IPS-NIHi7 (cell line): ENCODE results near the gene B3GALT2.
"Not testable (repeated sequence)": the region's sequence is repeated elsewhere in the genome, so short reads cannot be mapped to it uniquely, and the experiment has no call there.

Experiments used
- DNase-seq: peaks from one replicate; pipeline ENCODE4 v3.0.0; 2012; ENCODE audit warnings: mixed read lengths; ENCODE audit errors: extremely low spot score

Gene B3GALT2, protein sequence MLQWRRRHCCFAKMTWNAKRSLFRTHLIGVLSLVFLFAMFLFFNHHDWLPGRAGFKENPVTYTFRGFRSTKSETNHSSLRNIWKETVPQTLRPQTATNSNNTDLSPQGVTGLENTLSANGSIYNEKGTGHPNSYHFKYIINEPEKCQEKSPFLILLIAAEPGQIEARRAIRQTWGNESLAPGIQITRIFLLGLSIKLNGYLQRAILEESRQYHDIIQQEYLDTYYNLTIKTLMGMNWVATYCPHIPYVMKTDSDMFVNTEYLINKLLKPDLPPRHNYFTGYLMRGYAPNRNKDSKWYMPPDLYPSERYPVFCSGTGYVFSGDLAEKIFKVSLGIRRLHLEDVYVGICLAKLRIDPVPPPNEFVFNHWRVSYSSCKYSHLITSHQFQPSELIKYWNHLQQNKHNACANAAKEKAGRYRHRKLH

DNA sequence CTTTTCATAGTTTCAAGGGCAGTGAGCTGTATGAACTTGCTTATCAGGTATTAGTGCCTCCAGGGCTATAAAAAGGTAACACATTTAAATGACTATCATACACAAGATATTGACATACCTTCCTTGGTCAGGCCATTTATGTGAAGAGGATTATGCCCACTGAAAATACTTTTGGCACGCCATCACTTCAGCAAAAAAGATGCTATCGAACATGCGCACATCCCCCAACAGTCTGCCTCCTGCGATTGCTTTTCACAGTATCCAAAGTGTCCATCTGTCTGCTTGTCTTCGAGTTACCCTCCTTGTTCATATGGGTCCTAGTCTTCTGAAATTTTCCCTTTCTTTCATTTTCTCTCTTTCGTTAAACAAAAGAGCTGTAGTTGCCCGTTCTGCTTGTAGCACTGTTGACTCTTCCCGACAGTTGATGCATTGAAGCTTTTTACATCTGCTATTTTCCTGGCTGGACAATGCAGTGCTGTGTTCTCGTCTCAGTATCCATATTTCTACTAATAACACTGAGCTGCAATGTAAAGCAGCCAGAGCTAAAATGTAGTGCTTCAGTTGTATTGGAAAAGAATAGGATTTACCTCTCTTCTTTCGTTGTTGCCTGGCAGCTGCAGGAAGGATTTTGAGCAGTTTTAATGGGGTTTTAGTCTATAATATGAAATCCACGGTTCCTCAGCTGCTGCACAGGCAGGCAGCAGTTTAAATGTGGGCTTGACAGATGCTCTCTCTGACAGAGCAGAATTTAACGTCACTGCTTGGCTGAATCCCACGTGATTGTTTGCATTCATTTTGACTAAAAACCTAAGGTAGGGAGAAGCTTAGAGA is at the start of gene B3GALT2:
Gene B3GALT2 (minus strand): TSS at position 713 of the 831 bp plus-strand sequence. CDS start 5,051 bp downstream, outside the sequence.
- DNase-seq = no peak

- no peak for DNase-seq
These were observed 48.1 kb upstream of the B3GALT2 start for GRCh38 chr1:193234530-193234929.

DNA sequence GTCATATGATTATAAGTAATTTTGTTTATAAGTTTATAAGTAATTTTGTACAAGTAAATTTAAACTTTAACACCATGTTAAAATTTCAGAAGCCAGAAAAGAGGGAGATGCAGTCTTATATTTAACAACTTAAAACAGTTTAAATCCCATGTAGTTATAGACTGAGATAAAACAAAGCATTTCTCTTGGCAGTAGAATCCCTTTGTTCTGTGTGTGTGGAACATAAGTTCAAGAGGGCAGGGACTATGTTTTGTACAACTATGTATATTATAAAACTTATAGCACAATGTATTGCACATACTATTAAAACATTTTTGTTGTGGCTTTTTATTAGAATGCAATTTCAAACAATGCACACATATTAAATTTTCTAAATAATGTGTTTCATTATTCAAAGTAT is 44.7 kb upstream of the B3GALT2 start:
- DNase-seq = not testable (repeated sequence)

DNA sequence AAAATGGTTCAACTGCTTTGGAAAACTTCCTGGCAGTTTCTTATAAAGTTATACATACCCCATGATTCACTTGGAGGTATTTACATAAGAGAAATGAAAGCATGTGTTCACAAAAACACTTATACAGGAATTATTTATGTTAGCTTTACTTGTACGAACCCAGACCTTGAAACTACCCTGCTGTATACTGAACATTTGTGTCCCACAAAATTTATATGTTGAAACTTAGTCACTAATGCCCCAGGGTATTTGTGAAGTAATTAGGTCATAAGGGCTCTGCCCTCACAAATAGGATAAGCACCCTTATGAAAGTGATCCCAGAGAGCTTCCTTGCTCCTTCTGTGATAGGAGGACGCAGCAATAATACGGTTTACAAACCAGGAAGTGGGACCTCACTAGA is 42.7 kb upstream of the B3GALT2 start:
- DNase-seq = no peak

- no peak for DNase-seq
These were observed 35.7 kb upstream of the B3GALT2 start for GRCh38 chr1:193222056-193222615.

GRCh38 chr1:193221651-193222050 is 35.2 kb upstream of the B3GALT2 start:
- DNase-seq = no peak

- DNase-seq = no peak
These were observed 33.0 kb upstream of the B3GALT2 start for GRCh38 chr1:193219391-193219790.

GRCh38 chr1:193216920-193217319 is 30.5 kb upstream of the B3GALT2 start:
- DNase-seq = peak; percentile 35

DNA sequence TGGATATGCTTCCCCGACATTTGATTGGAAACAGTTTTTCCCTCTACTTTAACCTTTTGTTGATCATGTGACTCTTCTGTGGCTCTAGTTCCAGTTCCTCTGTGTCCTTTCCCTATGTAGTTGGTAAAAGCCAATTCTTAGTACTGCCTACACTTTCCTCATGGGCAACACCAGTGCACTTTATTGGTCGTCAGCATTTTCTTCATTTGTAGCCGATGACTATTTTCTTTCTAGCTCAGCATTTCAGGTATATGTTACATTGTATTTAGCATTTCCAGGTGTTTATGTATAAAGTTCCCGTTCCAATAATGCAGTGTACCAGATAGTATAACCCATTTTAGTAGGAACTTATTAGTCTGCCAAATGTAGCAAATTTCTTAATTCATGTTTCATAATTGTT is 27.6 kb upstream of the B3GALT2 start:
- no peak for DNase-seq

GRCh38 chr1:193212637-193213036 is 26.2 kb upstream of the B3GALT2 start:
- no peak for DNase-seq

GRCh38 chr1:193211539-193211938 is 25.1 kb upstream of the B3GALT2 start:
- no peak for DNase-seq

- no peak for DNase-seq
These were observed 24.6 kb upstream of the B3GALT2 start for GRCh38 chr1:193210996-193211395.

DNA sequence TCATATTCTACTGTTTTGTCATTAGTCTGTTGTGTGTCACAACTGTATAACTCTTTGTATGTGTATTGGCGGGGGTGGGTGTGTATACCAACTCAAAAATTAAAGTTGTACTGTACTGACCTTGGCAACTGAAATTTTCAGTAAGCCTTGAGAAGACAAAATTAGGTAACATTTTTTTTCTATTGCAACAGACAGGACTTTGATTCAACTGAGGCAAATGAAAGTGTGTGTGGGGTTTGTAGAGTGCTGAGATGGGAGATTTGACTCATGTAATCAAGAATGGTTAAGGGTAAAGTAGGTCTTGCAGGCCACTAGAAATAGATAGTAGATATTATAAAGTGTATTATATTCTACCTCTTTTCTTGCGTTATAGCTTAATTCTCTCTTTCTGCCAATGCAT is 14.6 kb upstream of the B3GALT2 start:
- DNase-seq = no peak

DNA sequence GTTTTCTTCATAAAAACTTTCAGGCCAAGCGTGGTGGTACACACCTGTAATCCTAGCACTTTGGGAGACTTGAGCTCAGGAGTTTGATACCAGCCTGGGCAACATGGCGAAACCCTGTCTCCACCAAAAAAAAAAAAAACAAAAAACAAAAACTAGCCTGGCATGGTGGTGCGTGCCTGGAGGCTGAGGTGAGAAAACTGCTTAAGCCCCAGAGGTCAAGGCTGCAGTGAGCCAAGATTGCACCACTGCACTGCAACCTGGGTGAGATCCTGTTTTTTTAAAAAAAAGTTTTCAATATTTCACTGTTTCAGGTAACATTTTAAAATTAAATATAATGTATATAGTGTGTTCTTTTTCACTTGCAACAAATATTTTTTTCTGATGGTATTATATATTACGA is 13.5 kb upstream of the B3GALT2 start:
- DNase-seq = no peak

DNA sequence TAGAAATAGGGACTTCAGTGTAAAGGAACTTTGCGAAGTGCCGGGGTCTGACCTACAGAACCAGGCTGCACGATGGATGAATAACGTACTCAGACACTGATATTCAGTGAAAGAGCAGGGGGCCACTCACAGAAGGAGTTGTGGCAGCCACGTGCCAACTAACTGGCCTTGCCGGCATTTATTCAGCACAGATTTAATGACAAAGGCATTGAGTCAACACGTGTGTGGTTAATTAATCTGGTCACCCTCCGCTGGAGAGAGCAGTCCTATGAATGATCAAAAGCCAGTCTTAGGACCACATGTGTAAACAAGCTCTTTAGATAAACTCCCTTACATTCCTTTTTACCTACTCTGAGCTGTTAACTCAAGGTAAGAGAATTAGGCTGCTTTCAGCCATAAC is 6.2 kb upstream of the B3GALT2 start:
- DNase-seq = no peak

- DNase-seq = no peak
These were observed 3.8 kb upstream of the B3GALT2 start for GRCh38 chr1:193190096-193190744.

DNA sequence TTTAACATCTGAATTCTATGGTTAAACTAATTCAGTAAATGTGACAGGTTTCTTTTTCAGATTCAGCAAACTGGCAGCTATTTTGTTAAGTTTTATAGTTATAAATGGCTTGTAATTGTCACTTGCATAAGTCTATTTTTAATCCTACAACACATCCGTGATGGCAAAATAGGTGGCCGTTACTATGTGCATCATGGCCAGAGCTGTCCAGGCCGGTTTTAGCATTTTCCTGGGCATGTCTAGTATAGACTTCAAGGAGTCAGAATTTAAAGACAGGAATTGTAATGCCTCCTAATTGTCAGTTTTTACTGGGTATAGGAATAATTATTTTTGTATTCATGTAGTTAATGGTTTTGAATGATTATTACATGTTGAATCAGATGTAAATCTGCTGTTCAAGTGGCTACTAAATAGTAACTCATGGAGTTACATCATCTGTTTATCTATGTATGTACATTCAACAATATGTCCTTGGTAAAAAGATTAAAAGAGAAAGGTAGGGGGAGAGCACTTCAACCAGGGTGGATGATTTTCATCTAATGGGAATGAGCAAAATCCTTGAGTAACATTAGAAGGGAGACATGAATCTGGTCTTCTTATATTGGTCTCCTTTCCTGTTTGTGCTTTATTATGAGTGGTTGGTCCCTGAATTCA is 3.2 kb upstream of the B3GALT2 start:
- DNase-seq = no peak

GRCh38 chr1:193188915-193189314 is 2.5 kb upstream of the B3GALT2 start:
- DNase-seq = not testable (repeated sequence)

DNA sequence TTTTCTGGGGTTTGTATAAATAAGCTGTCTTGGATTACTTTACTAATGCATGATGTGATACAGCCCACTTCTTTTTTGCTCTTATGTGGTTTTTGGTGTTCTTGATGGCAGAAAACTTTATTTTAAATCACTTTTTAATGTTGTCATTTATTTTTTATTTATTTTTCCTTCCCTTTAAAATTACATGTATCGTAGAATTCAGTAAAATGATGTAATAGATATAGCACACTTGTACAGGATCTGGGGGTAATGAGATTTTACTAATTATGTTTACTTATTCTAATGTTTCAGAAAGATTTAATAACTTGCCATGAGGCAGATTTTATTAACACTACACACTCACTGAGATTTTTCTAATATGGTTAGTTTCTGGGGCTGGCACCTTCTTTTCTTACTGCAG is 701 bp upstream of the B3GALT2 start:
- no peak for DNase-seq

GRCh38 chr1:193185211-193185610 is 1.2 kb downstream of the B3GALT2 start:
- DNase-seq = no peak

DNA sequence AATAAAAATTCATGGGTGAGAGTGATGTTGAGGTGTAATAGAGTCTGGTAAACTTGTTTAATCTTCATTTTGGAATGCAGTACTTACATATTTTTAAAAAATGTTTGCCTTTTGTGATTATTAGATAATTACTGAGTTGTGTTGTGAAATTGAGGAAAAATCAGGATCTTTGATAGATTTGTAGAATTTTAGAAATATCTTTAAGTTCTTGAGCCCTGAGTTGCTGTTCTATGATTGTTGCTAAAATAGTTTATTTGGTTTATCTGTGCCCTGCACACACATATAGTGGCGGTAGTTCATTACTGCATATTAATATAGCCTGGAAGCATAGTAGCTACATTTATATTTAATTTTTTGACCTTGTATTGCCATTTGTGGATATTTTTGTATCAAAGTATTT is 1.6 kb downstream of the B3GALT2 start:
- DNase-seq = no peak
